MCF 10A (cell line): ENCODE measurements around the gene LIN7C. TPM values are rescaled to one million over a fixed set of nuclear protein-coding genes. Genes with fewer than 3 reads are reported as not detected.

ENCODE experiments used
- BruUV-seq: library from RNA; stranded (reverse); fragments of 400-500 nt; replicated peaks from 2 replicates; lab custom pipeline; 2021; lab: Mats Ljungman, UMichigan
- CTCF ChIA-PET: fragments of 300-600 bp; sonication (Branson Sonifier 250); formaldehyde crosslinking; extraction: SDS; loops from one replicate; lab custom pipeline; 2021; ENCODE audit warnings: antibody characterized with exemption, inconsistent platforms; lab: Yijun Ruan, JAX
- POLR2A ChIA-PET: fragments of 300-600, 350-650 bp; sonication (Branson Sonifier 250); formaldehyde crosslinking; extraction: SDS; loops from one replicate; lab custom pipeline; 2020; ENCODE audit warnings: antibody characterized with exemption, inconsistent platforms; lab: Yijun Ruan, JAX
- DNase-seq: peaks from one replicate; pipeline ENCODE4 v3.0.0-alpha.2; 2018; ENCODE audit not compliant: unreplicated experiment
- H3K27ac Mint-ChIP-seq: one replicate; pipeline ENCODE4 v1.8.0; 2022; ENCODE audit warnings: mild to moderate bottlenecking, low read depth, mixed read lengths; ENCODE audit not compliant: unreplicated experiment
- H3K27me3 Mint-ChIP-seq: one replicate; pipeline ENCODE4 v1.8.0; 2022; ENCODE audit warnings: mixed read lengths; ENCODE audit not compliant: insufficient read depth, unreplicated experiment
- H3K36me3 Mint-ChIP-seq: one replicate; pipeline ENCODE4 v1.8.0; 2022; ENCODE audit warnings: mild to moderate bottlenecking, moderate library complexity, mixed read lengths; ENCODE audit not compliant: insufficient read depth, unreplicated experiment
- H3K4me1 Mint-ChIP-seq: one replicate; pipeline ENCODE4 v1.8.0; 2022; ENCODE audit warnings: mixed read lengths; ENCODE audit not compliant: insufficient read depth, unreplicated experiment
- H3K4me3 Mint-ChIP-seq: one replicate; pipeline ENCODE4 v1.8.0; 2022; ENCODE audit warnings: mild to moderate bottlenecking, moderate library complexity, mixed read lengths; ENCODE audit not compliant: unreplicated experiment
- H3K9me3 Mint-ChIP-seq: one replicate; pipeline ENCODE4 v1.8.0; 2022; ENCODE audit warnings: mixed read lengths; ENCODE audit not compliant: unreplicated experiment
- intact Hi-C: fragments of 100-400 bp; cut with micrococcal nuclease; formaldehyde crosslinking; loops from 2 replicates; pipeline ENCODE4 v1.14.1; 2022
- total RNA-seq: library from RNA; stranded (reverse); gene quantifications from 2 replicates; pipeline ENCODE4 v1.2.3, GENCODE V29; 2022
- TF ChIP-seq, protein P1 (sequence below): fragments of 200-600 bp; IDR thresholded peaks from one replicate; pipeline ENCODE4 v1.8.0; 2022; ENCODE audit warnings: antibody characterized with exemption, mild to moderate bottlenecking; ENCODE audit not compliant: unreplicated experiment

Gene LIN7C
- total RNA-seq, 1 experiment from 2014 or later, result 47.7 TPM

DNA sequence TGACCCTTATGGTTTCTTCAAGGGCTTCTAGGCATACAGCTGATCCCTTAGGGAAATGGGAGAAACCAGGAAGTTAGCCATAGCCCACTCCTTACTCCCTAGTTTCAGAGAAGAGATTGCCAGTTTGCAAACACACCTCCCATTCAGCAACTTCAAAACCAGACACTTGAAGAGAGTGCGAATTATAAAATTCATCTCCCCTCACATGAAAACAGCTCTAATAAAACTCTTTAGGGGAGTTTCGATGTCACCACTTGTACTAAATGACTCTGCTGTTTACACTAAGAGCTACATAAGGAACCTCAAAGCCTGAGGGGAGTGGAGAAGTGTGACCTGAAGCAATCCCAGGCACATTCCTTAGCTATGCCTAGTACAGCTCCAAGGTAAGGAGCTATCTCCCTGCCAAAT lies 42.3 kb downstream of the LIN7C start:
- ChIA-PET CTCF (interaction anchor here (0.7 to 2.0 kb wide), 6 partner anchors 8 to 281 kb away, joined by 3 to 6 read pairs (median 5); no protein-coding TSS in a partner anchor), POLR2A (interaction anchor here (0.6 to 5.3 kb wide), 15 partner anchors 8 to 651 kb away, joined by 3 to 92 read pairs (median 10); partner anchors contain the start of genes CCDC34 and LGR4)
- peaks cover 10% of the 10 kb centered on the region for H3K36me3 Mint-ChIP-seq
- DNase-seq, result peak; percentile 85
- H3K4me1 Mint-ChIP-seq, result peaks cover 43% of the 10 kb centered on the region
- intact Hi-C loops, result no loop called here
- BruUV-seq, result no TSS peak
- TF ChIP-seq, protein P1, sequence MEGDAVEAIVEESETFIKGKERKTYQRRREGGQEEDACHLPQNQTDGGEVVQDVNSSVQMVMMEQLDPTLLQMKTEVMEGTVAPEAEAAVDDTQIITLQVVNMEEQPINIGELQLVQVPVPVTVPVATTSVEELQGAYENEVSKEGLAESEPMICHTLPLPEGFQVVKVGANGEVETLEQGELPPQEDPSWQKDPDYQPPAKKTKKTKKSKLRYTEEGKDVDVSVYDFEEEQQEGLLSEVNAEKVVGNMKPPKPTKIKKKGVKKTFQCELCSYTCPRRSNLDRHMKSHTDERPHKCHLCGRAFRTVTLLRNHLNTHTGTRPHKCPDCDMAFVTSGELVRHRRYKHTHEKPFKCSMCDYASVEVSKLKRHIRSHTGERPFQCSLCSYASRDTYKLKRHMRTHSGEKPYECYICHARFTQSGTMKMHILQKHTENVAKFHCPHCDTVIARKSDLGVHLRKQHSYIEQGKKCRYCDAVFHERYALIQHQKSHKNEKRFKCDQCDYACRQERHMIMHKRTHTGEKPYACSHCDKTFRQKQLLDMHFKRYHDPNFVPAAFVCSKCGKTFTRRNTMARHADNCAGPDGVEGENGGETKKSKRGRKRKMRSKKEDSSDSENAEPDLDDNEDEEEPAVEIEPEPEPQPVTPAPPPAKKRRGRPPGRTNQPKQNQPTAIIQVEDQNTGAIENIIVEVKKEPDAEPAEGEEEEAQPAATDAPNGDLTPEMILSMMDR, result no peak
- no peaks in the 10 kb centered on the region for H3K27me3 Mint-ChIP-seq
- H3K4me3 Mint-ChIP-seq, result peak overlapping the region; percentile 54
- peak overlapping the region; percentile 79 for H3K27ac Mint-ChIP-seq
- H3K9me3 Mint-ChIP-seq, result no peaks in the 10 kb centered on the region

DNA sequence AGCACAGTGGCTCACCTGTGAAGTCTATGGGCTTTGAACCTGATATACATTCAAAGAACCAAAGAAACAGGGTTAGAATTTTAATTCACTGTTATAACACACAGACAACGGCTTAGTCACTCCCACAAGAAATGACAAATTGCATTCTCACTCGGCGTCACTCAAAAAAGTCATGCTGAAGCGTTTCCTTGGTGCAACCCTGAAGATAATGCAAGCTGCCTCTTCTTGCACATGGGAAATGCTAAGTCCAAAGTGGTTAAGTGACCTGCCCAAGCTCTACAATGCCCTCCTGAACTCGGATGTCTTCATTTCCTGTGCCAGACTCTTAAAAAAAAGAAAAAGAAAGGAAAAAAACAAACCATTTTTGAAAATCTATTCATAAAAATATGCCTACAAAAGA lies 44.0 kb downstream of the LIN7C start:
- POLR2A ChIA-PET, result interaction anchor here (0.6 to 5.3 kb wide), 9 partner anchors 10 to 98 kb away, joined by 3 to 92 read pairs (median 5); partner anchors contain the start of gene LGR4
- TF ChIP-seq, protein P1, result no peak
- Mint-ChIP-seq H3K36me3 (no peaks in the 10 kb centered on the region), H3K4me1 (peaks cover 34% of the 10 kb centered on the region), H3K27ac (peak overlapping the region; percentile 79), H3K27me3 (no peaks in the 10 kb centered on the region), H3K9me3 (no peaks in the 10 kb centered on the region), H3K4me3 (peak overlapping the region; percentile 47)
- DNase-seq, result peak; percentile 43
- CTCF ChIA-PET, result interaction anchor here (0.6 kb wide), 1 partner anchor 669 kb away, joined by 3 read pairs; no protein-coding TSS in a partner anchor
- intact Hi-C loops, result no loop called here
- no TSS peak for BruUV-seq

DNA sequence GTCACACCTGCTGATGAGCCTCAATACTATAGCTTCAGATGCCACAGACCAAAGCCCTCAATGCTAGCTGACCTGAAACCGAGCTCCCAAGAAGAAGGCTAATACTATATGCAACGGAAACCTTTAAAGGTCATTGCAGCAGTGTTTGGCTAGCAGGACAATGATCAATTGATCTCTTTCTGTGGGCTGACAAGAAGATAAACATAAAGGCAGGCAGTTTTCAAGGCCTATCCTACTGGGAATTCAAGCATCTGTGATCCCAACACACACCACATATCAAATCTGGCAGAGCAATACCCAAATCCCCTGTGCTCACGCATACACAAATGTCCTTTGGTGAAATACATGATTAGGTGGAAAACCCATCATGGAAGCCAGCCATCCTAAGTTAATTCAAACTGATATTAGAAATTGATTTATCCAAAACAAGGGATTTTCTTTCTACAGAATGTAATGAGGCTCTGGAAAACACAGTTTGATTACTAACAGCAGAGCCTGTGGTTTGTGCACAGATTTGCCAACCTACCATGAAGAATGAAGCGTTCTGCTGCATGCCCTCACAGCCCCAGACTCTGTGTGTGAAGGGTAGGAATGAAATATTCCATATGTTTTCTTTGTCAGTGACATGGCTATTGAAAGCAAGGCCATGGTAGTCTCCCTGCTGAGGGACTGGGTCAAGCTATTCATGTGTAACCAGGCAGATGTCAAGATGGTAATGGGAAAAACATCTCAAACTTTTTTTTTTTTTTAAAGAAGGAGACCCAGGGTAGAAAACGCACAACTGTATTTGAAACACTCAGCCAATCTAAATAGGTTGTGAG lies 46.2 kb downstream of the LIN7C start:
- peaks cover 38% of the 10 kb centered on the region for H3K4me1 Mint-ChIP-seq
- H3K27ac Mint-ChIP-seq, result no peak overlapping the region
- no peak for DNase-seq
- H3K9me3 Mint-ChIP-seq, result no peaks in the 10 kb centered on the region
- TF ChIP-seq, protein P1, result no peak
- no peaks in the 10 kb centered on the region for H3K27me3 Mint-ChIP-seq
- ChIA-PET POLR2A (interaction anchor here (0.6 to 1.8 kb wide), 5 partner anchors 9 to 98 kb away, joined by 3 to 6 read pairs (median 3); partner anchors contain the start of genes CCDC34 and LGR4), CTCF (interaction anchor here (0.6 to 2.2 kb wide), 4 partner anchors 25 to 1458 kb away, joined by 3 to 6 read pairs (median 3); no protein-coding TSS in a partner anchor)
- H3K4me3 Mint-ChIP-seq, result no peak overlapping the region
- intact Hi-C loops, result no loop called here
- BruUV-seq, result no TSS peak
- no peaks in the 10 kb centered on the region for H3K36me3 Mint-ChIP-seq

DNA sequence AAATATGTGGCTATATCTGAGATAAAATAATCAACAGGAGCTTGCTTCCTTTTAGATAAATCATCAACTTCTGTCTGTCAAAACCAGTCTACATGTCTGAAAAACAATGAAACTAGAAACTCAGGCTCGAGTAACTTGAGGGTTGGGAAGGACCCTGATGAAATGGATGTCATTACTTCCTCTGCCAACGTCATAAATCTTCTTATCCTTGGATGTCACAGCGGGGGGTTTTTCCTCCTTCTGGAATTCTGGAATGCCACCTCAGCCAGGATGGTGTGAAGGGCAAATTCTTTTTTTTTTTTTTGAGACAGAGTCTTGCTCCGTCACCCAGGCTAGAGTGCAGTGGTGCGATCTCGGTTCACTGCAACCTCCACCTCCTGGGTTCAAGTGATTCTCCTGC lies 47.4 kb downstream of the LIN7C start:
- Mint-ChIP-seq H3K27me3 (no peaks in the 10 kb centered on the region), H3K36me3 (no peaks in the 10 kb centered on the region), H3K27ac (no peak overlapping the region), H3K4me1 (peaks cover 40% of the 10 kb centered on the region), H3K4me3 (no peak overlapping the region), H3K9me3 (no peaks in the 10 kb centered on the region)
- DNase-seq, result no peak
- ChIA-PET CTCF (no interaction called here), POLR2A (interaction anchor here (1.1 kb wide), 1 partner anchor 9 kb away, joined by 3 read pairs; no protein-coding TSS in a partner anchor)
- BruUV-seq, result no TSS peak
- TF ChIP-seq, protein P1, result no peak
- intact Hi-C loops, result no loop called here
